GM12872 (cell line): ENCODE measurements around the gene IPO11.
A peak's percentile ranks its signal among the peaks of the same experiment; 100 is the strongest.

ENCODE experiments used
- CTCF ChIP-seq: IDR thresholded peaks from 3 replicates; pipeline ENCODE4 v1.5.1; 2011; ENCODE audit warnings: low read depth, mild to moderate bottlenecking, low read length, moderate library complexity; ENCODE audit not compliant: insufficient read depth

IPO11 gene

GRCh38 chr5:62457071-62457470 is 44.5 kb downstream of the IPO11 start:
- TF ChIP-seq CTCF, result no peak

- peak; percentile 72 for TF ChIP-seq CTCF
These were observed 48.0 kb downstream of the IPO11 start for GRCh38 chr5:62460578-62460983.

GRCh38 chr5:62461561-62461960 is 49.0 kb downstream of the IPO11 start:
- TF ChIP-seq CTCF, result no peak

DNA sequence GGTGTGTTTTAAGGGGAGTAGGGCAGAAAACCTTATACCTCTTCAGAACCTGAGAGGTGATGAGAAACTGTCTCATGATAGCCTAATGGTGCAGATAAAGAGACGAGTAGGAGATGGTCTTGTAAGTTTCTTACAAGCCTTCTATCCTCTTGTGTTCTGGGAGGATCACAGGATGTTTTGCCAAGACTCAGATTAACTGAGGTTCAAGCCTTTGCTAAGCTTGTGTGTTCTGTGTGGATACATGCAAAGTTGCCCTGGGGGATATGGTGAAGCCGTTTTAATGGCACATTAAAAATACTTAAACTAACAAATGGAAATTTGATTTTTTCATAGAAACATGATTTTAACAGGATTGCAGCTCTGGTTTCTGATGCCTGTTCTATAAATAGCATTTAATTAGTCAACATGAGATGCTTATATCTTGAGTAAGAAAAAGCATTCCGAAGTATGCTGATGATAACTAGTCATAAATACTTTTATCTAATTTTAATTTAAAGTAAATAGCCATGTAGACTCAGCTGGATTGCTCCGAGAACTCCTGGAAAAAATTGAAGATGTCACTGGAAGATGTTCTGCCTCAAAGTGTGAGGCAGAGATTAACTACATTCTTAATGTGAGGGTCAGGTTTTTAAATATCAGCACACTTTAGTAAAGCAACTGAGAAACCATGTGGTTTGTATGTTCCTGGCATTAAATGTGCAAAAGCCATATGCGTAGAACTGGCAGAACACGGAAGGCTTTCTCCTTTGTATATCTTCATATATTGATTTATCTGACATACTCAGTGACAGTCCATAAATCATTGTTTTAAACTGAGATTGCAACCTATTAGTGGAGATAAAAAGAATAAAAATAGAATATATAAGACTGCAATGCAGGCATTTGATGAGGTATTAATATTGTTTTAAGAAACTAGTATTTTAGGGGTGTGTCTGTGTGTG is 53.7 kb downstream of the IPO11 start:
- no peak for TF ChIP-seq CTCF

- no peak for TF ChIP-seq CTCF
These were observed 60.6 kb downstream of the IPO11 start for GRCh38 chr5:62473209-62473608.

GRCh38 chr5:62475072-62475471 is 62.5 kb downstream of the IPO11 start:
- no peak for TF ChIP-seq CTCF

GRCh38 chr5:62477801-62478200 is 65.2 kb downstream of the IPO11 start:
- no peak for TF ChIP-seq CTCF
